ENCODE data around the gene SOCS6. TPM values are rescaled to one million over a fixed set of nuclear protein-coding genes. Genes with fewer than 3 reads are reported as not detected.
A peak's percentile ranks its signal among the peaks of the same experiment; 100 is the strongest.

SOCS6 gene
- total and polyA plus RNA-seq, 2 experiments from 2014 or later, result 4.4 to 13.3 TPM

- TF ChIP-seq CTCF (conservative IDR thresholded peaks at IDR 0.05; ENCODE audit: low read depth in 2 of 2) (no peak), ZNF331 (CRISPR knock-in tag; IDR thresholded peaks at IDR 0.05; ENCODE audit: low read depth) (no peak)
Measured at GRCh38 chr18:70308555-70309294, 19.9 kb downstream of the SOCS6 start (continued).

GRCh38 chr18:70310560-70311320, 21.9 kb downstream of the SOCS6 start:
- Histone ChIP-seq H3K9me2 (ENCODE audit: insufficient read depth) (no peaks in the 10 kb centered on the region), H3K27me3 (ENCODE audit: insufficient read depth) (no peaks in the 10 kb centered on the region), H3K4me3 (no peak overlapping the region), H3K4me2 (no peak overlapping the region), H3K79me2 (replicated peaks; ENCODE audit: insufficient read depth) (peaks cover 100% of the 10 kb centered on the region), H3F3A (replicated peaks; ENCODE audit: low read depth) (no peaks in the 10 kb centered on the region), H3K4me1 (ENCODE audit: insufficient read depth) (no peaks in the 10 kb centered on the region), H4K20me1 (replicated peaks; ENCODE audit: insufficient read depth) (no peaks in the 10 kb centered on the region), H2AFZ (no peak overlapping the region), H3K36me3 (ENCODE audit: insufficient read depth) (no peaks in the 10 kb centered on the region), H3K27ac (ENCODE audit: low read depth) (no peak overlapping the region)
- no peaks in the 10 kb centered on the region; the same call in 2 of the 3 replicates for H3K4me1 Mint-ChIP-seq
- no peak overlapping the region for H3K27ac Mint-ChIP-seq
- no peak for DNase-seq (ENCODE audit: low spot score)
- peaks cover 5% of the 10 kb centered on the region for H3K9me3 Mint-ChIP-seq
- H3K4me3 Mint-ChIP-seq, result no peak overlapping the region
- peaks cover 4% of the 10 kb centered on the region for H3K27me3 Mint-ChIP-seq (ENCODE audit: insufficient read depth, low read depth, poor library complexity)
- H3K36me3 Mint-ChIP-seq (ENCODE audit: low read depth), result peaks cover 4% of the 10 kb centered on the region; the same call in 1 of the 3 replicates
- ATAC-seq, result no peak
- TF ChIP-seq ZNF331 (CRISPR knock-in tag; IDR thresholded peaks at IDR 0.05; ENCODE audit: low read depth), result no peak

- H3K36me3 Mint-ChIP-seq (ENCODE audit: low read depth), result peaks cover 4% of the 10 kb centered on the region; the same call in 1 of the 3 replicates
- peaks cover 5% of the 10 kb centered on the region for H3K9me3 Mint-ChIP-seq
- peaks cover 2% of the 10 kb centered on the region for H3K27me3 Mint-ChIP-seq (ENCODE audit: insufficient read depth, low read depth, poor library complexity)
- no peak for TF ChIP-seq NANOG (IDR thresholded peaks at IDR 0.05; ENCODE audit: borderline replicate concordance)
- no peak for TF ChIP-seq STAT1 (IDR thresholded peaks at IDR 0.05; ENCODE audit: unreplicated experiment)
- no peak for TF ChIP-seq ZNF114 (CRISPR knock-in tag; IDR thresholded peaks at IDR 0.05)
- TF ChIP-seq EZH2phosphoT487 (IDR thresholded peaks at IDR 0.05; ENCODE audit: unreplicated experiment), result no peak
- TF ChIP-seq JUNB (IDR thresholded peaks at IDR 0.05; ENCODE audit: unreplicated experiment), result no peak
- TF ChIP-seq CREB1 (CRISPR knock-in tag; IDR thresholded peaks at IDR 0.05; ENCODE audit: low read depth), result no peak
- no peak for TF ChIP-seq REST (IDR thresholded peaks at IDR 0.05; ENCODE audit: unreplicated experiment)
- no peak for TF ChIP-seq ZNF331 (CRISPR knock-in tag; IDR thresholded peaks at IDR 0.05; ENCODE audit: low read depth)
Measured at GRCh38 chr18:70311726-70312125, 22.9 kb downstream of the SOCS6 start.

More at GRCh38 chr18:70311726-70312125, 22.9 kb downstream of the SOCS6 start:
- no peaks in the 10 kb centered on the region for H3F3A ChIP-seq (replicated peaks; ENCODE audit: low read depth)
- no peaks in the 10 kb centered on the region for H3K4me1 ChIP-seq (ENCODE audit: insufficient read depth)
- no peaks in the 10 kb centered on the region for H4K20me1 ChIP-seq (replicated peaks; ENCODE audit: insufficient read depth)
- no peak overlapping the region for H3K4me3 ChIP-seq
- no peak overlapping the region for H3K4me2 ChIP-seq
- H3K79me2 ChIP-seq (replicated peaks; ENCODE audit: insufficient read depth), result peaks cover 100% of the 10 kb centered on the region
- DNase-seq (ENCODE audit: low spot score) (no peak), ATAC-seq (no peak)
- H3K4me1 Mint-ChIP-seq, result no peaks in the 10 kb centered on the region; the same call in 2 of the 3 replicates
- no peak overlapping the region for H3K27ac ChIP-seq (ENCODE audit: low read depth)
- 0 out of 2 replicates have a peak overlapping the region, but pooled peaks have one; percentile 11 for H3K27ac Mint-ChIP-seq
- H3K9me2 ChIP-seq (ENCODE audit: insufficient read depth), result no peaks in the 10 kb centered on the region
- no peaks in the 10 kb centered on the region for H3K27me3 ChIP-seq (ENCODE audit: insufficient read depth)
- no peak overlapping the region for H3K4me3 Mint-ChIP-seq
- no peaks in the 10 kb centered on the region for H3K36me3 ChIP-seq (ENCODE audit: insufficient read depth)
- no peak overlapping the region for H2AFZ ChIP-seq

All from GM23338 (cell line).